ENCODE measurements around the gene ERP27.

The ERP27 gene

GRCh38 chr12:14959463-14959862 is 21.1 kb upstream of the ERP27 start:
- DNase-seq: peak in 1 of 2 donors; percentile 25

- DNase-seq: peak in 1 of 2 donors; percentile 33
These were observed 20.7 kb upstream of the ERP27 start for GRCh38 chr12:14959126-14959440.

GRCh38 chr12:14958361-14959125 is 20.2 kb upstream of the ERP27 start:
- DNase-seq: peak in 1 of 2 donors; percentile 47

- DNase-seq: peak in 1 of 2 donors; percentile 30
These were observed 19.3 kb upstream of the ERP27 start for GRCh38 chr12:14957551-14958168.

GRCh38 chr12:14956905-14957304 is 18.6 kb upstream of the ERP27 start:
- no peak for DNase-seq

- DNase-seq: peak; percentile 38 to 48
These were observed 17.9 kb upstream of the ERP27 start for GRCh38 chr12:14956024-14956891.

GRCh38 chr12:14954269-14954668 is 15.9 kb upstream of the ERP27 start:
- DNase-seq: peak; percentile 36 to 50

- no peak for DNase-seq
These were observed 15.4 kb upstream of the ERP27 start for GRCh38 chr12:14953752-14954151.

GRCh38 chr12:14952299-14952921 is 14.1 kb upstream of the ERP27 start:
- peak; percentile 76 to 87 for DNase-seq

GRCh38 chr12:14951851-14952250 is 13.5 kb upstream of the ERP27 start:
- DNase-seq: peak in 1 of 2 donors; percentile 31

- DNase-seq: peak in 1 of 2 donors; percentile 44
These were observed 12.8 kb upstream of the ERP27 start for GRCh38 chr12:14950982-14951746.

GRCh38 chr12:14950421-14950820 is 12.1 kb upstream of the ERP27 start:
- DNase-seq: peak in 1 of 2 donors; percentile 31

GRCh38 chr12:14949631-14950030 is 11.3 kb upstream of the ERP27 start:
- peak in 1 of 2 donors; percentile 42 for DNase-seq

GRCh38 chr12:14948672-14949071 is 10.3 kb upstream of the ERP27 start:
- DNase-seq: peak; percentile 80 to 89

GRCh38 chr12:14946861-14947260 is 8.5 kb upstream of the ERP27 start:
- DNase-seq: no peak

- no peak for DNase-seq
These were observed 7.8 kb upstream of the ERP27 start for GRCh38 chr12:14946162-14946561.

GRCh38 chr12:14942196-14942931 is 4.0 kb upstream of the ERP27 start:
- DNase-seq: no peak

GRCh38 chr12:14941369-14941768 is 3.0 kb upstream of the ERP27 start:
- DNase-seq: no peak

- peak; percentile 30 to 44 for DNase-seq
These were observed 648 bp downstream of the ERP27 start for GRCh38 chr12:14937689-14938088.

GRCh38 chr12:14937014-14937413 is 1.3 kb downstream of the ERP27 start:
- no peak for DNase-seq

- no peak for DNase-seq
These were observed 2.0 kb downstream of the ERP27 start for GRCh38 chr12:14936224-14936861.

Data from CD4-positive, alpha-beta T cell treated with Interleukin-1 beta for 1 hour (primary cell).